HepG2 (cell line): ENCODE data around the gene MIDN. TPM values are rescaled to one million over a fixed set of nuclear protein-coding genes. Genes with fewer than 3 reads are reported as not detected.

ENCODE experiments used
- ATM ChIP-seq: fragments of 450-650 bp; IDR thresholded peaks from 2 replicates; pipeline ENCODE4 v1.7.1; 2017; ENCODE audit warnings: mild to moderate bottlenecking, borderline replicate concordance
- BORCS8-MEF2B ChIP-seq: sonication (generic); formaldehyde crosslinking; IDR thresholded peaks from 2 replicates; pipeline ENCODE4 v1.8.0; 2022; ENCODE audit warnings: mild to moderate bottlenecking, missing genetic modification reagents
- CSRNP2 ChIP-seq: sonication (generic); formaldehyde crosslinking; conservative IDR thresholded peaks from 2 replicates; pipeline ENCODE4 v1.8.0; 2022; ENCODE audit warnings: low read depth, missing genetic modification reagents
- FOXP4 ChIP-seq: sonication (generic); formaldehyde crosslinking; IDR thresholded peaks from 2 replicates; pipeline ENCODE4 v1.4.0; 2020; ENCODE audit warnings: missing genetic modification reagents
- HINFP ChIP-seq: sonication (generic); formaldehyde crosslinking; IDR thresholded peaks from 2 replicates; pipeline ENCODE4 v1.4.0; 2020; ENCODE audit warnings: low read depth, mild to moderate bottlenecking, missing genetic modification reagents
- MBNL3 ChIP-seq: fragments of 250-450 bp; sonication (Bioruptor Pico); conservative IDR thresholded peaks from 2 replicates; pipeline ENCODE4 v1.8.0; 2022; ENCODE audit warnings: mild to moderate bottlenecking, inconsistent platforms
- PCBP1 ChIP-seq: fragments of 200-400 bp; formaldehyde crosslinking; IDR thresholded peaks from 2 replicates; pipeline ENCODE4 v1.6.1; 2017; ENCODE audit warnings: mild to moderate bottlenecking, low read depth, low read length, borderline replicate concordance
- PRPF4 ChIP-seq: fragments of 200-400 bp; formaldehyde crosslinking; IDR thresholded peaks from 2 replicates; pipeline ENCODE4 v1.6.1; 2016; ENCODE audit warnings: low read length, low read depth; ENCODE audit not compliant: poor library complexity, severe bottlenecking
- SP140L ChIP-seq: sonication (generic); formaldehyde crosslinking; IDR thresholded peaks from 2 replicates; pipeline ENCODE4 v1.4.0; 2020; ENCODE audit warnings: missing genetic modification reagents, borderline replicate concordance
- SRSF1 ChIP-seq: fragments of 200-400 bp; formaldehyde crosslinking; optimal IDR thresholded peaks from 2 replicates; pipeline ENCODE3; 2017; ENCODE audit warnings: mild to moderate bottlenecking, low read depth, low read length, moderate library complexity
- TBL1XR1 ChIP-seq: fragments of 150-350 bp; IDR thresholded peaks from 2 replicates; pipeline ENCODE4 v1.6.1; 2014; ENCODE audit warnings: borderline replicate concordance, low read length; ENCODE audit not compliant: partially characterized antibody
- TERF1 ChIP-seq: sonication (generic); formaldehyde crosslinking; IDR thresholded peaks from 2 replicates; pipeline ENCODE4 v1.8.0; 2022; ENCODE audit warnings: mild to moderate bottlenecking, missing genetic modification reagents, moderate library complexity
- THAP8 ChIP-seq: sonication (generic); formaldehyde crosslinking; IDR thresholded peaks from 2 replicates; pipeline ENCODE4 v1.5.1; 2020; ENCODE audit warnings: missing genetic modification reagents, mild to moderate bottlenecking, borderline replicate concordance
- XBP1 ChIP-seq: sonication (generic); formaldehyde crosslinking; IDR thresholded peaks from 2 replicates; pipeline ENCODE4 v1.5.0; 2020; ENCODE audit warnings: missing genetic modification reagents
- ZNF136 ChIP-seq: sonication (generic); formaldehyde crosslinking; IDR thresholded peaks from 2 replicates; pipeline ENCODE4 v1.8.1; 2022; ENCODE audit warnings: low read depth, mild to moderate bottlenecking, moderate library complexity, missing genetic modification reagents
- ZNF18 ChIP-seq: sonication (generic); formaldehyde crosslinking; IDR thresholded peaks from 2 replicates; pipeline ENCODE4 v1.8.0; 2022; ENCODE audit warnings: mild to moderate bottlenecking, missing genetic modification reagents; ENCODE audit not compliant: insufficient replicate concordance
- ZNF615 ChIP-seq: sonication (generic); formaldehyde crosslinking; IDR thresholded peaks from 2 replicates; pipeline ENCODE4 v1.5.0; 2020; ENCODE audit warnings: mild to moderate bottlenecking, missing genetic modification reagents, borderline replicate concordance
- ZNF761 ChIP-seq: sonication (generic); formaldehyde crosslinking; conservative IDR thresholded peaks from 2 replicates; pipeline ENCODE4 v1.4.0; 2020; ENCODE audit warnings: mild to moderate bottlenecking, missing genetic modification reagents
- ZNF83 ChIP-seq: sonication (generic); formaldehyde crosslinking; IDR thresholded peaks from 2 replicates; pipeline ENCODE4 v1.4.0; 2020; ENCODE audit warnings: missing genetic modification reagents, mild to moderate bottlenecking, borderline replicate concordance
- polyA plus RNA-seq, 8 experiments: library from polyadenylated mRNA; depleted of rRNA in 3 of 8; stranded (reverse) in 7 of 8; unstranded in 1 of 8; fragments of >200 nt; fragmentation: Illumina TruSeq in 4 of 8; extraction: Trizol in 4 of 8; gene quantifications; 2 replicates each; pipeline versions ENCODE4 v1.2.1 to v1.2.3, GENCODE V29; 2011 to 2016; ENCODE audit warnings: low read depth in 4 of 8, missing spikeins in 1 of 8, mixed read lengths in 1 of 8; ENCODE audit not compliant: insufficient read depth in 1 of 8
- total RNA-seq, 5 experiments: library from RNA; depleted of rRNA; stranded (reverse); fragments of >200 nt; fragmentation: Illumina TruSeq; extraction: Trizol; gene quantifications; 2 replicates each; pipeline ENCODE4 v1.2.3, GENCODE V29; 2016; ENCODE audit warnings: low read depth in 1 of 5

The MIDN gene
- total and polyA plus RNA-seq, 2 of the 13 experiments (the other 11 are each of a cell fraction or from before 2014, with no cell fraction given) = 8.4 to 18.0 TPM

GRCh38 chr19:1274852-1275259, 26.5 kb downstream of the MIDN start (continued):
- TF ChIP-seq ZNF136 (no peak), ZNF761 (CRISPR knock-in tag) (no peak), SP140L (no peak), CSRNP2 (no peak), XBP1 (CRISPR knock-in tag) (no peak), TBL1XR1 (no peak), MBNL3 (CRISPR knock-in tag) (no peak), ZNF83 (no peak), ZNF18 (no peak), PRPF4 (no peak), PCBP1 (0 out of 2 replicates have a peak, but pooled peaks have one; percentile 44), TERF1 (CRISPR knock-in tag) (0 out of 2 replicates have a peak, but pooled peaks have one; percentile 11), THAP8 (0 out of 2 replicates have a peak, but pooled peaks have one; percentile 82), ATM (no peak), ZNF615 (CRISPR knock-in tag) (no peak), SRSF1 (peak; percentile 31), HINFP (no peak), BORCS8-MEF2B (no peak), FOXP4 (no peak)
